Activated CD8-positive, alpha-beta memory T cell treated with anti-CD3 and anti-CD28 coated beads for 24 hours (primary cell): ENCODE measurements around the gene CYP4F11.
A peak's percentile ranks its signal among the peaks of the same experiment; 100 is the strongest.
"Not testable (repeated sequence)": the region's sequence is repeated elsewhere in the genome, so short reads cannot be mapped to it uniquely, and the experiment has no call there.

Experiments
- DNase-seq: peaks from one replicate; pipeline ENCODE4 v3.0.0-alpha.2; 2020

Gene CYP4F11

GRCh38 chr19:15874821-15875474 lies 59.4 kb downstream of the CYP4F11 start:
- DNase-seq, result no peak

- DNase-seq, result not testable (repeated sequence)
Measured at GRCh38 chr19:15873771-15874170, 60.6 kb downstream of the CYP4F11 start.

GRCh38 chr19:15871570-15871969 lies 62.8 kb downstream of the CYP4F11 start:
- peak; percentile 78 for DNase-seq

- DNase-seq, result peak; percentile 30
Measured at GRCh38 chr19:15869873-15870272, 64.5 kb downstream of the CYP4F11 start.

- peak; percentile 50 for DNase-seq
Measured at GRCh38 chr19:15869109-15869555, 65.2 kb downstream of the CYP4F11 start.

GRCh38 chr19:15866636-15867035 lies 67.7 kb downstream of the CYP4F11 start:
- no peak for DNase-seq

- peak; percentile 24 for DNase-seq
Measured at GRCh38 chr19:15864824-15865223, 69.5 kb downstream of the CYP4F11 start.

GRCh38 chr19:15863272-15863671 lies 71.1 kb downstream of the CYP4F11 start:
- DNase-seq, result no peak

- DNase-seq, result no peak
Measured at GRCh38 chr19:15862444-15862843, 71.9 kb downstream of the CYP4F11 start.
